Measurements from ENCODE around the gene HDDC3. TPM values are rescaled to one million over a fixed set of nuclear protein-coding genes. Genes with fewer than 3 reads are reported as not detected.

The HDDC3 gene
- total RNA-seq, 2 experiments from 2014 or later, result 33.2 to 39.3 TPM

GRCh38 chr15:90918034-90918788 lies 14.1 kb downstream of the HDDC3 start:
- Mint-ChIP-seq H3K9me3 (ENCODE audit: low read depth) (no peaks in the 10 kb centered on the region), H3K27me3 (no peaks in the 10 kb centered on the region), H3K27ac (no peak overlapping the region), H3K4me1 (peaks cover 20% of the 10 kb centered on the region), H3K4me3 (no peak overlapping the region), H3K36me3 (peaks cover 55% of the 10 kb centered on the region)
- CTCF ChIA-PET, result interaction anchor here (0.9 to 2.1 kb wide), 6 partner anchors 11 to 32 kb away, joined by 3 to 9 read pairs (median 3); partner anchors contain the start of gene UNC45A
- ATAC-seq, result no peak
- no peak for DNase-seq

GRCh38 chr15:90917569-90917968 lies 14.8 kb downstream of the HDDC3 start:
- Mint-ChIP-seq H3K27ac (no peak overlapping the region), H3K4me1 (peaks cover 14% of the 10 kb centered on the region), H3K4me3 (no peak overlapping the region), H3K27me3 (no peaks in the 10 kb centered on the region), H3K36me3 (peaks cover 60% of the 10 kb centered on the region), H3K9me3 (ENCODE audit: low read depth) (no peaks in the 10 kb centered on the region)
- no peak for DNase-seq
- CTCF ChIA-PET, result interaction anchor here (0.6 to 2.1 kb wide), 4 partner anchors 10 to 162 kb away, joined by 3 to 9 read pairs (median 3); no protein-coding TSS in a partner anchor
- no peak for ATAC-seq

- no peak for DNase-seq
- Mint-ChIP-seq H3K27me3 (no peaks in the 10 kb centered on the region), H3K9me3 (ENCODE audit: low read depth) (no peaks in the 10 kb centered on the region), H3K27ac (no peak overlapping the region), H3K36me3 (peaks cover 60% of the 10 kb centered on the region), H3K4me1 (peaks cover 5% of the 10 kb centered on the region), H3K4me3 (no peak overlapping the region)
- no peak for ATAC-seq
- CTCF ChIA-PET, result no interaction called here
Measured at GRCh38 chr15:90916461-90916860, 15.9 kb downstream of the HDDC3 start.

- Mint-ChIP-seq H3K27me3 (no peaks in the 10 kb centered on the region), H3K4me3 (no peak overlapping the region), H3K36me3 (peaks cover 59% of the 10 kb centered on the region), H3K9me3 (ENCODE audit: low read depth) (no peaks in the 10 kb centered on the region), H3K4me1 (no peaks in the 10 kb centered on the region), H3K27ac (peak overlapping the region; percentile 11)
- CTCF ChIA-PET, result no interaction called here
- ATAC-seq (no peak), DNase-seq (no peak)
Measured at GRCh38 chr15:90915808-90916440, 16.4 kb downstream of the HDDC3 start.

GRCh38 chr15:90915216-90915807 lies 17.0 kb downstream of the HDDC3 start:
- ATAC-seq (no peak), DNase-seq (no peak)
- Mint-ChIP-seq H3K27me3 (no peaks in the 10 kb centered on the region), H3K4me3 (no peak overlapping the region), H3K36me3 (peaks cover 61% of the 10 kb centered on the region), H3K27ac (peak overlapping the region; percentile 11), H3K4me1 (no peaks in the 10 kb centered on the region), H3K9me3 (ENCODE audit: low read depth) (no peaks in the 10 kb centered on the region)
- CTCF ChIA-PET, result interaction anchor here (1.2 to 2.1 kb wide), 2 partner anchors 11 to 17 kb away, joined by 3 to 9 read pairs; partner anchors contain the start of gene HDDC3

- Mint-ChIP-seq H3K4me1 (no peaks in the 10 kb centered on the region), H3K36me3 (peaks cover 61% of the 10 kb centered on the region), H3K4me3 (no peak overlapping the region), H3K27ac (peak overlapping the region; percentile 4), H3K27me3 (no peaks in the 10 kb centered on the region), H3K9me3 (ENCODE audit: low read depth) (no peaks in the 10 kb centered on the region)
- ATAC-seq (no peak), DNase-seq (no peak)
- CTCF ChIA-PET, result interaction anchor here (0.8 to 2.1 kb wide), 3 partner anchors 11 to 18 kb away, joined by 3 to 9 read pairs (median 3); partner anchors contain the start of gene HDDC3
Measured at GRCh38 chr15:90914305-90915080, 17.9 kb downstream of the HDDC3 start.

GRCh38 chr15:90913398-90913944 lies 18.9 kb downstream of the HDDC3 start:
- DNase-seq (no peak), ATAC-seq (no peak)
- Mint-ChIP-seq H3K27me3 (no peaks in the 10 kb centered on the region), H3K36me3 (peaks cover 61% of the 10 kb centered on the region), H3K4me1 (no peaks in the 10 kb centered on the region), H3K9me3 (ENCODE audit: low read depth) (no peaks in the 10 kb centered on the region), H3K4me3 (no peak overlapping the region), H3K27ac (no peak overlapping the region)
- CTCF ChIA-PET, result interaction anchor here (0.8 to 2.1 kb wide), 2 partner anchors 12 to 19 kb away, joined by 3 to 9 read pairs; partner anchors contain the start of gene HDDC3

- Mint-ChIP-seq H3K27ac (no peak overlapping the region), H3K36me3 (peaks cover 60% of the 10 kb centered on the region), H3K4me3 (no peak overlapping the region), H3K4me1 (no peaks in the 10 kb centered on the region), H3K27me3 (no peaks in the 10 kb centered on the region), H3K9me3 (ENCODE audit: low read depth) (no peaks in the 10 kb centered on the region)
- no peak for DNase-seq
- ATAC-seq, result no peak
- CTCF ChIA-PET, result no interaction called here
Measured at GRCh38 chr15:90912770-90913075, 19.6 kb downstream of the HDDC3 start.

- CTCF ChIA-PET, result no interaction called here
- H3K36me3 Mint-ChIP-seq, result peaks cover 61% of the 10 kb centered on the region
- DNase-seq (no peak), ATAC-seq (no peak)
- no peak overlapping the region for H3K27ac Mint-ChIP-seq
- H3K4me3 Mint-ChIP-seq, result no peak overlapping the region
- H3K9me3 Mint-ChIP-seq (ENCODE audit: low read depth), result no peaks in the 10 kb centered on the region
- H3K27me3 Mint-ChIP-seq, result no peaks in the 10 kb centered on the region
- H3K4me1 Mint-ChIP-seq, result no peaks in the 10 kb centered on the region
Measured at GRCh38 chr15:90911906-90912769, 20.2 kb downstream of the HDDC3 start.

GRCh38 chr15:90911302-90911623 lies 21.1 kb downstream of the HDDC3 start:
- ATAC-seq (no peak), DNase-seq (no peak)
- no peaks in the 10 kb centered on the region for H3K4me1 Mint-ChIP-seq
- no peaks in the 10 kb centered on the region for H3K9me3 Mint-ChIP-seq (ENCODE audit: low read depth)
- no peaks in the 10 kb centered on the region for H3K27me3 Mint-ChIP-seq
- H3K36me3 Mint-ChIP-seq, result peaks cover 61% of the 10 kb centered on the region
- H3K4me3 Mint-ChIP-seq, result no peak overlapping the region
- CTCF ChIA-PET, result no interaction called here
- no peak overlapping the region for H3K27ac Mint-ChIP-seq

- CTCF ChIA-PET, result interaction anchor here (1.6 kb wide), 1 partner anchor 13 kb away, joined by 3 read pairs; no protein-coding TSS in a partner anchor
- H3K9me3 Mint-ChIP-seq (ENCODE audit: low read depth), result no peaks in the 10 kb centered on the region
Measured at GRCh38 chr15:90910441-90911301, 21.7 kb downstream of the HDDC3 start.

GRCh38 chr15:90909976-90910375 lies 22.4 kb downstream of the HDDC3 start:
- ATAC-seq (no peak), DNase-seq (no peak)
- peaks cover 10% of the 10 kb centered on the region for H3K4me1 Mint-ChIP-seq
- no peaks in the 10 kb centered on the region for H3K9me3 Mint-ChIP-seq (ENCODE audit: low read depth)
- H3K27ac Mint-ChIP-seq, result no peak overlapping the region
- peaks cover 72% of the 10 kb centered on the region for H3K36me3 Mint-ChIP-seq
- no peak overlapping the region for H3K4me3 Mint-ChIP-seq
- CTCF ChIA-PET, result interaction anchor here (1.2 to 1.6 kb wide), 2 partner anchors 13 to 16 kb away, joined by 3 read pairs; no protein-coding TSS in a partner anchor
- no peaks in the 10 kb centered on the region for H3K27me3 Mint-ChIP-seq

More at GRCh38 chr15:90910441-90911301, 21.7 kb downstream of the HDDC3 start:
- DNase-seq (no peak), ATAC-seq (no peak)
- H3K27ac Mint-ChIP-seq, result no peak overlapping the region
- H3K4me1 Mint-ChIP-seq, result peaks cover 4% of the 10 kb centered on the region
- H3K27me3 Mint-ChIP-seq, result no peaks in the 10 kb centered on the region
- H3K4me3 Mint-ChIP-seq, result no peak overlapping the region
- H3K36me3 Mint-ChIP-seq, result peaks cover 66% of the 10 kb centered on the region
